Activated CD4-positive, alpha-beta T cell treated with anti-CD3 and anti-CD28 coated beads for 48 hours (primary cell): ENCODE data around the gene EPC2.
"Not testable (repeated sequence)": the region's sequence is repeated elsewhere in the genome, so short reads cannot be mapped to it uniquely, and the experiment has no call there.

Source experiments
- DNase-seq: peaks from one replicate; pipeline ENCODE4 v3.0.0-alpha.2; 2020

The EPC2 gene

GRCh38 chr2:148642112-148642744 lies 2.3 kb upstream of the EPC2 start:
- DNase-seq: no peak

- DNase-seq: no peak
Observed at GRCh38 chr2:148642891-148643416, 1.6 kb upstream of the EPC2 start.

GRCh38 chr2:148643421-148643820 lies 1.1 kb upstream of the EPC2 start:
- DNase-seq: no peak

GRCh38 chr2:148644883-148645538 lies 460 bp downstream of the EPC2 start:
- DNase-seq: peak; percentile 95

- peak; percentile 60 for DNase-seq
Observed at GRCh38 chr2:148645539-148646230, 1.1 kb downstream of the EPC2 start.

GRCh38 chr2:148646231-148646559 lies 1.6 kb downstream of the EPC2 start:
- no peak for DNase-seq

- not testable (repeated sequence) for DNase-seq
Observed at GRCh38 chr2:148647711-148648110, 3.2 kb downstream of the EPC2 start.

- DNase-seq: no peak
Observed at GRCh38 chr2:148649936-148650335, 5.4 kb downstream of the EPC2 start.

- DNase-seq: no peak
Observed at GRCh38 chr2:148650881-148651280, 6.3 kb downstream of the EPC2 start.

- DNase-seq: no peak
Observed at GRCh38 chr2:148651972-148652371, 7.4 kb downstream of the EPC2 start.

GRCh38 chr2:148653437-148653836 lies 8.9 kb downstream of the EPC2 start:
- DNase-seq: no peak

- DNase-seq: no peak
Observed at GRCh38 chr2:148654435-148654834, 9.9 kb downstream of the EPC2 start.

GRCh38 chr2:148656516-148656915 lies 12.0 kb downstream of the EPC2 start:
- no peak for DNase-seq

GRCh38 chr2:148658807-148659722 lies 14.5 kb downstream of the EPC2 start:
- DNase-seq: no peak

- DNase-seq: no peak
Observed at GRCh38 chr2:148660999-148661398, 16.4 kb downstream of the EPC2 start.

- not testable (repeated sequence) for DNase-seq
Observed at GRCh38 chr2:148662332-148662731, 17.8 kb downstream of the EPC2 start.

- no peak for DNase-seq
Observed at GRCh38 chr2:148664229-148664628, 19.7 kb downstream of the EPC2 start.

- no peak for DNase-seq
Observed at GRCh38 chr2:148666555-148666954, 22.0 kb downstream of the EPC2 start.

- no peak for DNase-seq
Observed at GRCh38 chr2:148667113-148667836, 22.7 kb downstream of the EPC2 start.

GRCh38 chr2:148670773-148671172 lies 26.2 kb downstream of the EPC2 start:
- DNase-seq: no peak

GRCh38 chr2:148674063-148675020 lies 29.8 kb downstream of the EPC2 start:
- peak; percentile 40 for DNase-seq
